ENCODE measurements around the gene RIBC2. TPM values are rescaled to one million over a fixed set of nuclear protein-coding genes. Genes with fewer than 3 reads are reported as not detected.
"Not testable (repeated sequence)": the region's sequence is repeated elsewhere in the genome, so short reads cannot be mapped to it uniquely, and the experiment has no call there.

RIBC2 gene
- total RNA-seq, 1 experiment from 2014 or later, result 1.2 TPM

DNA sequence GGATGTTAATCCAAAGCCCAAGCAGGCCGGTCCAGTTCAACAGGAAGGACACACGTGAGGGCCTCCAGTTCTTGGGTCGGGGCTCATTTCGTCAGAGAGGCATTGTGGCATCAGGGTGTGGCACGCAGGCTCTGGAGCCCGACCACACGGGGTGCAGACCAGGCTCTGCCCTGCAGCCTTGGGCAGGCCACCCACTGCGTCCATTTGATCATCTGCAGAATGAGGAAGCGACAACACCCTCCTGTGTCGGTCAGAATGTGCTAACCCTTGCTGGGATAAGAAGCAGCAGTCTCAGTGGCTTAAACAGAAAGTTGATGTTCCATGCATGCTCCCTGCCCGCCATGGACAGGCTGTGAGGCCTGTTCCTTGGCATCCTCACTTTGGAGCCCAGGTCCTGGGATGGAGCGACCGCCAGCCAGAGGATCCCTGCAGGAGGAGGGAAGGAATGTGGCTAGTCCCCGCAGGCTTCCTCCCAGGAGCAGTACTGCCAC lies 10.8 kb downstream of the RIBC2 start:
- DNase-seq (ENCODE audit: low read depth), result no peak

DNA sequence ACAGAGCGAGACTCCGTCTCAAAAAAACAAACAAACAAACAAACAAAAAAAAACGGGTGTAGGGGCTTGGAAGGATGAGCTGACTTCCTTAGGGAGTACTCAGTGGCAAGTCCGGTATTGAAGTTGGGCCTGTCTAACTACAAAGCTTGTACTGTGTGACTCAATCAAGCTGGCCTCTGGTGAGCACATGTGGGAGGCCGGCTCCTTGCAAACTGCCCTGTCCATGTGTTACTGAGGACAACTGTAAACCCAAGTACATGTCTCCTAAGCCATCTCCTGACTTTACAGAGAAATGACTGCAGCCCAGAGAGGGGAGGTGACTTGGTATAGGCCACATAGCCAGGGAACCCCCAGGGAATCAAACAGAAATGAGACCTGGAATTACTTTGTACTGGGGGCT lies 11.6 kb downstream of the RIBC2 start:
- DNase-seq (ENCODE audit: low read depth), result no peak

DNA sequence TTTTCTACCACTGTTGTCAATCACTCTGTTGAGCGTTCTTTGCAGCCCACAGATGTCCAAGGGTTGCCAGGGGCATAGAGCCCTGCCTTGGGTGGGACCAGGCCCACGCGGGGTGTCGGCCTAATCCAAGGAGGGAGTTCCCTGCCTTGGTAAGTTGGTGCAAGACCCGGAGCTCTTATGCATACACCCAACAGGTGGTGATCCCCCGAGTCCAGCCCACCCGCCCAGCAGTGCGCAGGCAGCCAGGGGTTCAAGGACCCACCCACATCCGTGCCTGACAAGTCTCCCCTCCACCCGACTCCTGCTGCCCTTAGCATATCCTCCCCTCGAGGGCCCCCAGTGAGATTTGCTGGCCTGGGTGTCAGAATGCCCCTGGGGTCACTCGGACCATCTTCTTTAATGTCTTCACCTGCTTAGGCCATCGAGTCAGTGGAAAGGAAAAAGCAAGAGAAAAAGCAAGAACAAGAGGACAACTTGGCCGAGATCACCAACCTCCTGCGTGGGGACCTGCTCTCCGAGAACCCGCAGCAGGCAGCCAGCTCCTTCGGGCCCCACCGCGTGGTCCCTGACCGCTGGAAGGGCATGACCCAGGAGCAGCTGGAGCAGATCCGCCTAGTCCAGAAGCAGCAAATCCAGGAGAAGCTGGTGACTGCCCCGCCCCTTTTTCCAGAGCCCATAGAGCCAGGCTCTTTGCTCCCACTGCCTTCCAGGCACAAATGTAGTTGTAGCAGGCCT lies 12.2 kb downstream of the RIBC2 start:
- DNase-seq (ENCODE audit: low read depth), result no peak

DNA sequence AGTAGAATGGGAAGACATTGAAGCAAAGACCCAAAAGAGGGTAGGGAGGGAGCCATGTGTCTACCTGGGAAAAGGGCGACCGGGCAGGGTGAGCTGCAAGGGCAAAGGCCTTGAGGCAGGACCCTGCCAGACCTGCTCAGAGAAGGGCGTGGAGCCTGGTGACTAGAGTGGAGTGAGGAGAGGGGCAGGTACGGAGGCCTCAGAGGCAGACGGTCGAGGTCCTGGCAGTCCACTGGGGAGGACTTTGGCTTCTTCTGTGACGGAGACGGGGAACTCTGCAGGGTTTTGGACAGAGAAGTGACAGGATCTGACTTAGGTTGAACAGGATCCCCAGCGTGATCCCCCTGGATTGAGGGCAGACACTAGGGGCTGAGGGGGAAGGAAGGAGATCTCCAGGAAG lies 12.9 kb downstream of the RIBC2 start:
- DNase-seq (ENCODE audit: low read depth), result no peak

DNA sequence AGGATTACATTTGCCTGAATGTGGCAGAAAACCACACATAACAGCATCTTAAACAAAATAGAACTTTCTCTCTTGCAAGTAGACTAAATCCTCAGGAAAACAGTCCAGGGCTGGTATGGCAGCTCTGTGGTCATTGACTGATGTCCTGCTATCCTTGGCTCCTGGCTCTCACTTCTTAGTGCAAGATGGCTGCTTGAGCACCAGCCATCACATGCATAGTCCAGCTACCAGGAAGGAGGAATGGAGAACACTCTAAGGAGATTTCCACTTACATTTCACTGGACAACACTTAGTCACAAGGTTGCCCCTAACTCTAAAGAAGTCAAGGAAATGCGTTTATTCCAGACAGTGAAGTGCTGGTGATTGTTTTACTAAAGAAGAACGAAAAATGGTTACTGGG lies 13.6 kb downstream of the RIBC2 start:
- no peak for DNase-seq (ENCODE audit: low read depth)

DNA sequence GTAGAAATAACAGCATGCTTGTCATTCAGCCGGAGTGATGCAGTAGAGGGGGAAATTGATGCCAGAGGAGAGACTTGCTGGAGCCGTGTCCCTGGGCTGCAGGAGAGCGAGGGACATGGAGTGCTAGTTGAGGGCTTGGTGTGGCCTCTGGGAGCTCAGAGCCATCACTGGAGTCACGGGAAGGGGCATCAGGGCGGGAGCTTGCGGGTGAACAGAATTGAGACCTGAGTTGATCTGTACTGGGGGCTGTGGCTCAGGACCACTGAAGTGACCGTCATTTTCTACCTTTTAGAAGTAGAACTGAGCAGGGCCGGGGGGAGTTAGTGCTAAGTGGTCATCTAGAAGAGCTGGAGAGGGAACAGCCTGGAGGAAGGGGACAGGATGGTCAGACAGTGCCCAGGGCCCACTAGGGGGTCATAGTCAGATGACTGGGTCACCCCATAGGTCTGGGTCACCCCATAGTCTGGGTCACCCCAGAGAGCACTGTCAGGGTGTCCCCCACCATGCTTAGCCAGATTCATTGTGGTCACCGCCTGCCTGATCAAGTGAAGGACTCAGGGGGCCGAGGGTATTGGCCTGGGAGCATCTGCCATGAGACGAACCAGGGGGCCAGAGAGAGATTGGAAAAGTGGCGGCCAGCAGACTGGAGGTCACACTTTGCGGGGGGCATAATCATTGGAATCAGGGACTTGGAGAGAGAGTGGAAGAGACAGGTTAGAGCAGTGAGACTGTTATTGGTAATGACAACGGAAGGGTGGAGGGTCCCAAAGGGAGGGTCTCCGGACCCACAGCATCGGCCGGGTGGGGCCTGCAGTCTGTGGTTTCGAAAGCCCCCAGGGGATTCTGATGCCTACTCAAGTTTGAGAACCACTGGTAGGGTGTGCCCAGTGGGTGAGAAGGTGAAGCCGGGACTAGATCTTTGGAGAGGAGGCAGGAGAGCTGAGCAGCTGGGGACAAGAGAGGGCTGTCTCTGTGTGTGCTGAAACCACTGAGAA lies 15.2 kb downstream of the RIBC2 start:
- no peak for DNase-seq (ENCODE audit: low read depth)

DNA sequence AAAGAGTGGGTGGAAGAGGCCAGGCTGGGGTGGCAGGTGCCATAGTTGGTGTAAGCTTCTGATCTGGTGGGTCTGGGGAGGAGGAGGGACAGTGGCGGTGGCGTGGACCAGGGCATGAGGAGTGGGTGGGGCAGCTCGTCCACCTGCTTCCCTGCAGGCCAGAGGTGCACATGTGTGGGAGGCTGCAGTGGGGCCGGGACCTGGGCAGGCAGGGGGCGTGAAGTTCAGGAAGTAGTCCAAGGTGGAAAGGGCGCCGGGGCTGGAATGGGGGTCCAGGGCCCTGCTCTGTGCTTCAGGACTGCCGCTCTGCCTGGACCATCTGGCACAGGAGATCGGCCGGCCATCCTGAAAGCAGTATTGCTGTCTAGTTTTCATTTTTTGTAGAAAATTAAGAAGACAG lies 15.9 kb downstream of the RIBC2 start:
- no peak for DNase-seq (ENCODE audit: low read depth)

DNA sequence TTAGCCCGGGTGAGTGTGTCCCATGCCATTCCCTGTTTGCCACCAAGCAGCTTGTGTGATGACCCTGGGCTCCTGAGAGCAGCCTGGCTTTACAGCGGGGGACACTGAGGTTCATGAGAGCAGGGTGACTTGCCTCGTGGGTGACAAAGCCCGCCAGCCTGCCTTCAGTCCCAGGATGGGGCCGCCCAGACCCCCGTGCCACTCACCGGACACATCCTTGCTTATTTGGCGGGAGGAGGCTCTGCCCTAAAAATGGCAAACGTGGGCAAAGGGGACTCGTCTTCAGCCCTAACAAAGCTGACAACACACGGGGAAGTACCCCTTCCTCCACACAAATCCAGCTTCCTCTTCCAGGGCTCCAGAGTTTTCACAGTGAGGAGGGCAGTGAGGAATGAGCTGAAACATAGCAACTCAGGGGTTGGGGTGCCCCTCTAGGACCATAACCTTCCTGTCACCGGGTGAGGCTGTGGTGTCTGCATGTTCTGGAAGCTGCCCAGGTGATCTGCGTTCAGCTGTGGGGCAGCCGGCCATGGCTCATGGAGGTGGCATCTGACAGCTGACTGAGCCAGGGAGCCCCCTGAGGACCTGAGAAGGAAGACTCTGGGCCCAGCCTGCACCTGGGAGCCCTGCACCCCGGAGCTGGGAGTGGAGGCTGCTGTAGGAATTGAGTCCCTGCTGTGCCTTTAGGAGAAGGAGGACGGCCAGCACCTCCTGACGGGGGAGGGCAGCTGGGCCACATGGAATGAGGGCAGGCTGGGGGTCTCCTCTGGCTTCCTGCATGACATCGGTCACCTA lies 16.7 kb downstream of the RIBC2 start:
- DNase-seq (ENCODE audit: low read depth), result no peak

DNA sequence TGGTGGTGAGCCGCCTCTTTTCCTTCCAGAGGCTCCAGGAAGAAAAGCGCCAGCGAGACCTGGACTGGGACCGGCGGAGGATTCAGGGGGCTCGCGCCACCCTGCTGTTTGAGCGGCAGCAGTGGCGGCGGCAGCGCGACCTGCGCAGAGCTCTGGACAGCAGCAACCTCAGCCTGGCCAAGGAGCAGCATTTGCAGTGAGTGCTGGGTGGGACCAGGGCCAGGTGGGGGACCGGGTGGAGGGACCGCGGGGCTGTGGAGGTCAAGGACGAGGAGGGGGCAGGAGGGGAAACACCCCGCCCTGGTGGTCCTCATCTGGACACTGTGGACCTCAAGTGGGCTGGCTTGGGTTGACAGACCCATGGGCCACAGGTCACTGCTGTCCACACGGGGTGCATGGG lies 17.4 kb downstream of the RIBC2 start:
- no peak for DNase-seq (ENCODE audit: low read depth)

DNA sequence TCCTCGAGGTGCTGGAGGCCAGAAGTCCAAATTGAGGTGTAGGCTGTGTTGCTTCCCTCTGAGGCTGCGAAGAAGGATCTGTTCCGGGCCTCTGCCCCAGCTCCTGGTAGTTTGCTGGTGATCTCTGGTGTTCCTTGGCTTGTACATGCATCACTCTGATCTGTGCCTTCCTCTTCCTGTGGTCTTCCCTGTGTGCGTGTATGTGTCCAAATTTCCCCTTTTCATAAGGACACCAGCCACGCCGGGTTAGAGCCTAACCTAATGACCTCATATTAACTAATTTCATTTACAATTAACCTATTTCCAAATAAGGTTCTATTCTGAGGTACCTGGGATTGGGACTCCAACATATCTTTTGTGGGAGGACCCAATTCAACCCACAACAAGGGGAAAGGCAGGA lies 21.5 kb downstream of the RIBC2 start:
- no peak for DNase-seq (ENCODE audit: low read depth)

DNA sequence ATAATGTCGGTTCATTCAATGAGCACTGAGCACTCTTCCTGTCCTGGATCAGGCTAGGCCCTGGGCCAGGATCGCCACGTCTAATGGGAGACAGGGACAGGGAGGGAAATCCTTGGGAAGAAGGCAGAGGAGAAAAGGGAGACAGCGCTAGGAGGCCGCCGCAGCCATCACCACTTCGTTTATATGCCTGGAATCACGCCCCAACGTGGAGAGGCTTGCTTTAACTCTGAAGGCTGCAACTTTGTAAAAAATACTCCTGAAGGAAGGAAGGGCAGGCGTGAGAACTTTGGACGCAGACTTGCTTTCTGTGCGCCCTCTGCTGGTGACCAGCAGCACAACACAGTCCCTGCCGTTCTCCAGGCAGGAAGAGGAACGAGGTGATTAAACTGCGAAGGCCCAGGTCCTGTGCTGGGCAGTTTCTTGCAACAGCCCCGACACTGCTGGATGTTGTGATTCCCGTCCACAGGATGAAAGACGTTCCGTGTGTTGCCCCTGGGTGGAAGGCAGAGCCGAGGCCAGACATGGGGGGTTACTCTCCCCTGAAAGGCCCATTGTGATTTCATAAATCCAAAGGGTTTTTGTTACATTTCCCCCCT lies 22.1 kb downstream of the RIBC2 start:
- peak; percentile 84 for DNase-seq (ENCODE audit: low read depth)

DNA sequence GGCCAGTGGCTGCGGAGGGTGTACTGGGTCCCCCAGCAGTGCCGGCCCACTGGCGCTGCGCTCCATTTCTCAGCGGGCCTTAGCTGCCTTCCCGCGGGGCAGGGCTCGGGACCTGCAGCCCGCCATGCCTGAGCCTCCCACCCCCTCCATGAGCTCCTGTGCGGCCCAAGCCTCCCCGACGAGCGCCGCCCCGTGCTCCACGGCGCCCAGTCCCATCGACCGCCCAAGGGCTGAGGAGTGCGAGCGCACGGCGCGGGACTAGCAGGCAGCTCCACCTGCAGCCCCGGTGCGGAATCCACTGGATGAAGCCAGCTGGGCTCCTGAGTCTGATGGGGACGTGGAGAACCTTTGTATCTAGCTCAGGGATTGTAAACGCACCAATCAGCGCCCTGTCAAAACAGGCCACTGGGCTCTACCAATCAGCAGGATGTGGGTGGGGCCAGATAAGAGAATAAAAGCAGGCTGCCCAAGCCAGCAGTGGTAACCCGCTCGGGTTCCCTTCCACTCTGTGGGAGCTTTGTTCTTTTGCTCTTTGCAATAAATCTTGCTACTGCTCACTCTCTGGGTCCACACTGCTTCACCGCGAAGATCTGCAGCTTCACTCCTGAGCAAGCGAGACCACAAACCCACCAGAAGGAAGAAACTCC lies 23.5 kb downstream of the RIBC2 start:
- not testable (repeated sequence) for DNase-seq (ENCODE audit: low read depth)

DNA sequence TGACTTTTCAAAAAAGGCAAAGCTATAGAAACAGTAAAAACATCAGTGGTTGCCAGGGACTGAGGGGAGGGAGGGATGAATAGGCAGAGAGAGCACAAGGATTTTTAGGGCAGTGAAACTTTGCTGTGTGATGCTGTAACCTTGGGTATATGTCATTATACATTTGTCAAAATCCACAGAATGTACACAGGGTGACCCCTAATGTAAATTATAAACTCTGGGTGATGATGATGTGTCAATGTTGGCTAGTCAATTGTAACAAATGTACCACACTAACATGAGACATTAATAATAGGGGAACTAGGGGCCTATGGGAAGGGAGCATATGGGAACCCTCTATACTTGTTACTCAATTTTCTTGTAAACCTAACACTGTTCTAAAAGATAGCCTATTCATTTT lies 24.8 kb downstream of the RIBC2 start:
- DNase-seq (ENCODE audit: low read depth), result no peak

DNA sequence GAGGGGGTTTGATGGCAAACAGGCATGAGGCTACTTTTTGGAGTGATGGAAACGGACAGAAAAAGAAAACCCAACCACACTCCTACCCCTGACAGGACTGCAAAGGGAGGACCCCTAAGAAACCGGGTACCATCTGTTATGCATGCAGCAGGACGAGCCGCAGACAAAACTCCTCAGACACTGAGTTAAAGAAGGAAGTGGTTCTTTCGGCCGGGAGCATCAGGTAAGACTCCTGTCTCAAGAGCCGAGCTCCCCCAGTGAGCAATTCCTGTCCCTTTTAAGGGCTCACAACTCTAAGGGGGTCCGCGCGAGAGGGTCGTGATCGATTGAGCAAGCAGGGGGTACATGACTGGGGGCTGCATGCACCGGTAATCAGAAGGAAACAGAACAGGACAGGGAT lies 27.2 kb downstream of the RIBC2 start:
- not testable (repeated sequence) for DNase-seq (ENCODE audit: low read depth)

DNA sequence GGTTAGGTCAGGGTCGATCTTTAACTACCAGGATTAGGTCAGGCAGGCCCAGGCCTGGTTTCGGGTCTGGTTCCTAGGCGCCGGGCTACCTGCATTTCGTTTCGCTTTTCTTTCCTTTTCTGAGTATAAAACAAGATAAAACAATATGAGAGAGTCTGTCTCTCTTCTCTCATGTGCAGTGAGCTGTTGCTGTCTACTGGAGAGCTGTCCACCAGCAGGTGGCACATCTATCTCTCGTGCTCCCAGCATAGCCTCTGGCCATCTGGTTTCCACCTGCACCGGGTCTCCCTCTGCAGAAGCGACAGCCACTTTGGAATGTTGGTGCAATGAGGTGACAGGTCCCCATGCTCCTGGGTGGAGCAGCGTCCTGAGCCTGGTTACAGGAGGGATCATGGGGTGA lies 27.6 kb downstream of the RIBC2 start:
- DNase-seq (ENCODE audit: low read depth), result peak; percentile 45

DNA sequence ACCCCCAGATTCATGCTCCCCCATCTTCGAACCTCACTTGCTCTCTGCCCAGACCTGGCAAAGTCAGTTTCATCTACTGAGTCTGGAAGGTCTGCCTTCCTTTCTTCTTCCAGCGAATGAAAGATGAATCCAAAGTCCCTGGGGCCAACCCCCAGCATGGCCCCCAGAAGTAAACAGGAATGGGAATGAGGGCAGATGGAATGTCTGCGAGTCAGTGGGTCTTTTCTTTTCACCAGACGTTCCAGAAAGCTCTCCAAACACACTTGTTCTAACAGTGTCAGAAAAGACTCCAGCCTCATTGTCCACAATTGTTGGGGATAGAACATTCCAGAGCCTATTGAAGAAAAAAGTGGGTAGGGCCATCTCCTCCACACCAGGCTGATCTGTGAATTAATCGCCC lies 28.6 kb downstream of the RIBC2 start:
- no peak for DNase-seq (ENCODE audit: low read depth)

DNA sequence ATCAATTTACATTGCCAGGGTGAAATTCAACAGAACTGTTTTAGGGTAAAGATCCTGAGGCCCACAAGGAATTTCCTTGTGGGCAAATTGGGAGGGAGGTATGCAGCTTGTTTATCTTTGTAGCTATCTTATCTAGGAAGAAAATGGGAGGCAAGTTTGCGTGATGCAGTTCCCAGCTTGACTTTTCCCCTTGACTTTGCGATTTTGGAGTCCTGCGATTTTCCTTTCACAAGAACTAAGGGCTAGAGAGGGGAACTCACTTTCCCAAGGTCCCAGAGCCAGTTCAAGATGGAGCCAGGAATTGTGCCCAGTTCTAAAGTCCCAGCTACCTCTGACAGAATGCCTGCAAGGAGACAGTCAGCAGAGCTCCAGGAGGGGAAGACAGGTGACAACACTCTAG lies 30.7 kb downstream of the RIBC2 start:
- no peak for DNase-seq (ENCODE audit: low read depth)

DNA sequence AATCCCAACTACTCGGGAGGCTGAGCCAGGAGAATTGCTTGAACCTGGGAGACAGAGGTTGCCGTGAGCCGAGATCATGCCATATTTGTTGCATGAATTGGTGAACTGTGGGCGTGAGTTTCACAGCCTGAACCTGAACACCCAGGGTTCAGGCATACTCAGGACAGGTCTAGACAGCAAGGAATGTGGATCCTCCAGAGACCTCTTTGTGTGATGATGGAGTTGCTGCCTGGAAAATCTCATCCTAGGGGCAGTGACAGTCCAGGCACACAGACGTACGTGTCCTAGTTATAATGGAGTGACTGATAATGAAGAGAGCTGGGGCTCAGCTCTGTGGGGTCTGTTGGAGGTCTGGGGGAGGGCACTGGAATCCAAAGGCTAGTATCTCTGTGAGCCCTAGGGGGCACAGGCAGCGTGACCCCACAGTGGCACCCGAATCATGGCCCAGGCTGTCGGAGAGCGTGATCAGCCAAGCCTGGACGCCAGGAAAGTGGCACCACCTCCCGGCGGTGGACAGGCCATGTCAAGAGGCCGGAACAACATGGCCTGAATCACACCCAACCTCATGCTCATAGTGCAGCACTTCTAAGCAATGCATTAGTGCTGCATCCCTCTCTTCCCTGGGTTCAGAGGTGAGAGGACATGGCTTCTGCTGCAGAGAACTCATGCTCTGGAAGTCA lies 31.7 kb downstream of the RIBC2 start:
- DNase-seq (ENCODE audit: low read depth), result no peak

DNA sequence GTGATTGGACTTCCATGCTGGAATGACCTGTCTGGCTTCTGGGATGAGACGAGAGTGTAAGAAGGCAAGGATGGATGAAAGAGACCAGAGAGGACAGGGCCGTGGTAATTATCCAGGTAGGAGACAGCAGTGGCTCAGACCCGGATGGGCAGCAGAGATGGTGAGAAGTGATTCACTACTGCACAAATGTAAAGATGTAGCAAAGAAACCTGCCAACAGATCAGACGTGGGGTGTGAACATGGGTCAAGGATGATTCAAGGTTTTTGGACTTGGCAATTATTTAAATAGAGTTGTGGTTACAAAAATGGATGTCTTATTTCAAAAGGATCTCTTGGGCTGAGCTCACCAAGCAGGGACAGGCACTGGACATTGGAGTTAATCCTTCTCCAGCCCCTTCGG lies 32.7 kb downstream of the RIBC2 start:
- DNase-seq (ENCODE audit: low read depth), result no peak

DNA sequence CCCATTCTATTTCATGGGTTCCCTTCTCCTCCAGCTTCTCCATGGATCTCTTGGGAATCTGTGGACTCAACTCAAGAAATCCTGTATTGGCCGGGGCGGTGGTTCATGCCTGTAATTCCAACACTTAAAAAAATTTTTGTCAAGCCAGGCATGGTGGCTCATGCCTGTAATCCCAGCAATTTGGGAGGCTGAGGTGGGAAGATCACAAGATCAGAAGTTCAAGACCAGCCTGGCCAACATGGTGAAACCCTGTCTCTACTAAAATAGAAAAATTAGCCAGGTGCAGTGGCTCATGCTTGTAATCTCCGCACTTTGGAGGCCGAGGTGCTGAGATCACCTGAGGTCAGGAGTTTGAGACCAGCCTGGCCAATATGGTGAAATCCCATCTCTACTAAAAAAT lies 34.1 kb downstream of the RIBC2 start:
- not testable (repeated sequence) for DNase-seq (ENCODE audit: low read depth)
